GM18519 (cell line): ENCODE data around the gene SNX9.

Source experiments
- ATAC-seq: cut with Tn5 transposase; IDR thresholded peaks from one replicate; pipeline ENCODE4 v1.9.1; 2021; ENCODE audit warnings: mild to moderate bottlenecking, moderate library complexity; ENCODE audit not compliant: unreplicated experiment, low FRiP score

Gene SNX9

GRCh38 chr6:157800420-157801237, 22.4 kb upstream of the SNX9 start:
- peak; percentile 89 for ATAC-seq

- no peak for ATAC-seq
These were observed 18.4 kb upstream of the SNX9 start for GRCh38 chr6:157804448-157805327.

- ATAC-seq = no peak
These were observed 16.8 kb upstream of the SNX9 start for GRCh38 chr6:157806131-157806855.

GRCh38 chr6:157806856-157807215, 16.2 kb upstream of the SNX9 start:
- no peak for ATAC-seq

- no peak for ATAC-seq
These were observed 14.6 kb upstream of the SNX9 start for GRCh38 chr6:157808405-157808950.

GRCh38 chr6:157809613-157810012, 13.4 kb upstream of the SNX9 start:
- ATAC-seq = no peak

- no peak for ATAC-seq
These were observed 11.9 kb upstream of the SNX9 start for GRCh38 chr6:157811137-157811475.

GRCh38 chr6:157811476-157812173, 11.4 kb upstream of the SNX9 start:
- ATAC-seq = no peak

- ATAC-seq = no peak
These were observed 10.4 kb upstream of the SNX9 start for GRCh38 chr6:157812425-157813171.

- ATAC-seq = no peak
These were observed 9.9 kb upstream of the SNX9 start for GRCh38 chr6:157813191-157813590.

- ATAC-seq = no peak
These were observed 9.1 kb upstream of the SNX9 start for GRCh38 chr6:157813750-157814455.

- no peak for ATAC-seq
These were observed 8.2 kb upstream of the SNX9 start for GRCh38 chr6:157814883-157815282.

- no peak for ATAC-seq
These were observed 1.6 kb upstream of the SNX9 start for GRCh38 chr6:157821342-157822033.

- ATAC-seq = peak; percentile 15
These were observed 623 bp upstream of the SNX9 start for GRCh38 chr6:157822245-157823000.

- ATAC-seq = peak; percentile 27
These were observed 703 bp downstream of the SNX9 start for GRCh38 chr6:157823528-157824370.

- no peak for ATAC-seq
These were observed 2.3 kb downstream of the SNX9 start for GRCh38 chr6:157825243-157825904.
